DMS153 (cell line): ENCODE measurements around the gene SF3B6.
A peak's percentile ranks its signal among the peaks of the same experiment; 100 is the strongest.
"Not testable (repeated sequence)": the region's sequence is repeated elsewhere in the genome, so short reads cannot be mapped to it uniquely, and the experiment has no call there.

Source experiments
- DNase-seq: peaks from one replicate; lab custom pipeline; 2025; lab: John Stamatoyannopoulos, UW

The SF3B6 gene

GRCh38 chr2:24050041-24050979 is 25.8 kb downstream of the SF3B6 start:
- DNase-seq: no peak

- no peak for DNase-seq
Observed at GRCh38 chr2:24049485-24050021, 26.6 kb downstream of the SF3B6 start, which contains the start of gene FKBP1B. TSS of gene FKBP1B (plus strand) at chr2:24049741. CDS start at chr2:24049850, 109 bp downstream.

- DNase-seq: no peak
Observed at GRCh38 chr2:24048769-24049484, 27.2 kb downstream of the SF3B6 start.

GRCh38 chr2:24047703-24048033 is 28.5 kb downstream of the SF3B6 start:
- no peak for DNase-seq

GRCh38 chr2:24046930-24047702 is 29.0 kb downstream of the SF3B6 start, which contains the start of gene WDCP:
TSS of gene WDCP (minus strand) at chr2:24047391. CDS start at chr2:24039494, 7,897 bp downstream.
- peak; percentile 97 for DNase-seq

- DNase-seq: no peak
Observed at GRCh38 chr2:24046599-24046929, 29.6 kb downstream of the SF3B6 start.

GRCh38 chr2:24045511-24046508 is 30.3 kb downstream of the SF3B6 start:
- DNase-seq: no peak

- not testable (repeated sequence) for DNase-seq
Observed at GRCh38 chr2:24043133-24043532, 33.0 kb downstream of the SF3B6 start.

- DNase-seq: no peak
Observed at GRCh38 chr2:24040511-24040910, 35.6 kb downstream of the SF3B6 start.

GRCh38 chr2:24038786-24039499 is 37.2 kb downstream of the SF3B6 start:
- DNase-seq: no peak

- no peak for DNase-seq
Observed at GRCh38 chr2:24026233-24026632, 49.9 kb downstream of the SF3B6 start.

- DNase-seq: no peak
Observed at GRCh38 chr2:24024996-24025663, 51.0 kb downstream of the SF3B6 start.

GRCh38 chr2:24024018-24024417 is 52.1 kb downstream of the SF3B6 start:
- DNase-seq: no peak

GRCh38 chr2:24022975-24023575 is 53.1 kb downstream of the SF3B6 start:
- no peak for DNase-seq

GRCh38 chr2:24022324-24022974 is 53.7 kb downstream of the SF3B6 start:
- DNase-seq: no peak

- no peak for DNase-seq
Observed at GRCh38 chr2:24021122-24021998, 54.8 kb downstream of the SF3B6 start.

GRCh38 chr2:24020244-24020643 is 55.9 kb downstream of the SF3B6 start:
- no peak for DNase-seq

GRCh38 chr2:24019729-24020128 is 56.4 kb downstream of the SF3B6 start:
- no peak for DNase-seq
